ENCODE results near the gene FAM184B. TPM values are rescaled to one million over a fixed set of nuclear protein-coding genes. Genes with fewer than 3 reads are reported as not detected.
"Not testable (repeated sequence)": the region's sequence is repeated elsewhere in the genome, so short reads cannot be mapped to it uniquely, and the experiment has no call there.

Gene FAM184B
- total RNA-seq, 2 experiments from 2014 or later, result not detected

- H3K27ac Mint-ChIP-seq; H3K27me3 Mint-ChIP-seq; DNase-seq; H3K4me1 Mint-ChIP-seq; CTCF ChIA-PET; H3K4me3 Mint-ChIP-seq; H3K36me3 Mint-ChIP-seq (ENCODE audit: low read depth); H3K9me3 Mint-ChIP-seq; POLR2A ChIA-PET: not testable (repeated sequence)
Measured at GRCh38 chr4:17684648-17685047, 96.8 kb downstream of the FAM184B start.

- no peak for DNase-seq
- Mint-ChIP-seq H3K36me3 (ENCODE audit: low read depth) (no peaks in the 10 kb centered on the region), H3K9me3 (no peaks in the 10 kb centered on the region), H3K4me3 (no peak overlapping the region), H3K27ac (no peak overlapping the region), H3K4me1 (no peaks in the 10 kb centered on the region), H3K27me3 (peaks cover 2% of the 10 kb centered on the region)
- ChIA-PET CTCF (no interaction called here), POLR2A (no interaction called here)
Measured at GRCh38 chr4:17682222-17682566, 99.2 kb downstream of the FAM184B start.

GRCh38 chr4:17681281-17682221 lies 99.9 kb downstream of the FAM184B start:
- ChIA-PET POLR2A (no interaction called here), CTCF (no interaction called here)
- Mint-ChIP-seq H3K27me3 (peaks cover 2% of the 10 kb centered on the region), H3K36me3 (ENCODE audit: low read depth) (no peaks in the 10 kb centered on the region), H3K9me3 (no peaks in the 10 kb centered on the region), H3K27ac (no peak overlapping the region), H3K4me1 (no peaks in the 10 kb centered on the region), H3K4me3 (no peak overlapping the region)
- DNase-seq, result no peak

DNA sequence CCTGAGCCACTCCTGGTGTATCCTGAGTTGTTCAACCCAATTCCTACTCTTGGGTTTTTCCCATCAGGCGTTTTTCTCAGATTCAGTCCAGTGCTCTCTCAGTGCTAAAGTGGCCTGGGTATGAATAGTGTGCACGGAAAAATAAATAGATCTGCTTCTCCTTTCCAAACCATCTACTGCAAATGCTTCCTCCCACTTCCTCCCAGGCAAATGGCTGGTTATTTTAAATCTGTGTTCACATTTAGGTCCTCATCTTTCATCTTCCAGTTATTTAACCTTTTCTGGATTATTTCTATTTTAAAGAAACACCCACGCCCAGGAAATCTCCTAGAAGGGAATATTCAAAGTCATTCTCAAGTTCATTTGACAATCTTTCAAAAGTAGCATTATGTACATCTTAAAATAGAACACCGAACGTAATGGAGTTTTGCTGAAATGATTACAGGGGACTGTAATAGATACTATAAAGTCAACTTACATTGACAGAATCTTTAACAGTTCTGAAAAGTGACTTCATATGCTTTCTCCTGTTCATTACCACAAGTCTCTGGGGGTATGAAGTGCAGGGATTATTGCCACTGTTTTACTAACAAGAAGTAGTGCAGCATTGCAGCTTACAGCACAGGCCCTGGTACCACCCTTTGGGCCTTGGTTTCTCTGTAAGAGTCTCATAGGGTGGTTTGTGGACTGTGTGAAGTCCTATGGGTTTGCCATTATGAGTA lies 100.7 kb downstream of the FAM184B start:
- H3K4me3 Mint-ChIP-seq, result no peak overlapping the region
- ChIA-PET CTCF (no interaction called here), POLR2A (no interaction called here)
- no peak overlapping the region for H3K27ac Mint-ChIP-seq
- no peaks in the 10 kb centered on the region for H3K9me3 Mint-ChIP-seq
- H3K36me3 Mint-ChIP-seq (ENCODE audit: low read depth), result no peaks in the 10 kb centered on the region
- H3K4me1 Mint-ChIP-seq, result no peaks in the 10 kb centered on the region
- no peak for DNase-seq
- peaks cover 2% of the 10 kb centered on the region for H3K27me3 Mint-ChIP-seq

DNA sequence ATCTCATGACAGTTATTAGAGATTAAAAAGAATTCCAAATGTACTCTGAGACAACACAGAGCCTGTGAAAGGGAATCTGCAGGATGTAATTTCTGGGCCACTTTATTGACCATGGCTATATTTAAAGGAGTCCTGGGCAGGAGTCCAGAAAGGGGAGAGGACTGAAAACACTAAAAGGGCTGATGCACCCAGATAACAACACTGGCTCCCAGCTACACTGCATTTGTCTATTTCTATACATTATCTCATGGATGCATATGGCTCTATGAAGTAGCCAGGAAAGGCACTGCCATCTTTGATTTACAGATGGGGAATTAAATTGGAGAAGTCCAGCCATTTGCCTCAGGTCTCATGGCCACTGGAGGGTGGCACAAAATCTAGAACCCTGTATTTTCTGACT lies 111.0 kb downstream of the FAM184B start:
- Mint-ChIP-seq H3K4me3 (no peak overlapping the region), H3K4me1 (peaks cover 2% of the 10 kb centered on the region), H3K9me3 (peaks cover 5% of the 10 kb centered on the region), H3K36me3 (ENCODE audit: low read depth) (no peaks in the 10 kb centered on the region), H3K27me3 (peaks cover 30% of the 10 kb centered on the region), H3K27ac (no peak overlapping the region)
- POLR2A ChIA-PET, result no interaction called here
- CTCF ChIA-PET, result no interaction called here
- DNase-seq, result no peak

DNA sequence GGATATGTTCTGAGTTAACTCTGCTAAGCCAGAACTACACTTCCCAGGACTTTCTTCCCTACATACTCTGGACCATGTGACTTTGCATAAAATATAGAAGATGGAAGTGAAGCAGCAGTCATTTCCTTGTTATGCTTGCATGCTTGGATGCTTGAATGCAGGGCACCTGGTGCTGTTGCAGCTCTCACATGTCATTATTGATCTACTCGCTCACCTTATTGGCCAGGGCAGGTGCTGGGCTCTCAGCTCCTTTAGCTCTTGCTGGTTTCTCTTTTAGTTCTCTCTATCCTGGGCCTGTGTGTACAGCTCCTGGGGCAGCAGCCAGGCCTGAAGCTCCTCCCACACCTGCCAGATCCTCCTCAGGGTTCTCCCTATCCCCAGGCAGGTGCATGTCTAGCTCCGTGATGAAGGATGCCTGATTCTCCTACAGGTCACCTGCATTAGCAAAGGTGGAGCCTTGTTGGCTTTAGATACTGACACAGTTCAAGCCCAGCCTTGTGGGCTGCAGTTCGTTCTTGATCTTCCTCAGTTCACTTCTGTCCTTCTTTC lies 113.7 kb downstream of the FAM184B start:
- Mint-ChIP-seq H3K36me3 (ENCODE audit: low read depth) (no peaks in the 10 kb centered on the region), H3K4me1 (peaks cover 6% of the 10 kb centered on the region), H3K4me3 (no peak overlapping the region), H3K9me3 (peaks cover 5% of the 10 kb centered on the region), H3K27ac (no peak overlapping the region), H3K27me3 (peaks cover 24% of the 10 kb centered on the region)
- no peak for DNase-seq
- ChIA-PET CTCF (no interaction called here), POLR2A (no interaction called here)

- H3K4me1 Mint-ChIP-seq, result peaks cover 6% of the 10 kb centered on the region
- no peaks in the 10 kb centered on the region for H3K36me3 Mint-ChIP-seq (ENCODE audit: low read depth)
- CTCF ChIA-PET, result no interaction called here
Measured at GRCh38 chr4:17667253-17667652, 114.2 kb downstream of the FAM184B start.

GRCh38 chr4:17665852-17666251 lies 115.6 kb downstream of the FAM184B start:
- Mint-ChIP-seq H3K36me3 (ENCODE audit: low read depth) (no peaks in the 10 kb centered on the region), H3K9me3 (no peaks in the 10 kb centered on the region), H3K4me3 (no peak overlapping the region), H3K27me3 (peaks cover 11% of the 10 kb centered on the region), H3K4me1 (peaks cover 6% of the 10 kb centered on the region), H3K27ac (no peak overlapping the region)
- ChIA-PET POLR2A (no interaction called here), CTCF (no interaction called here)
- DNase-seq, result no peak

More at GRCh38 chr4:17667253-17667652, 114.2 kb downstream of the FAM184B start:
- Mint-ChIP-seq H3K27me3 (peaks cover 21% of the 10 kb centered on the region), H3K27ac (no peak overlapping the region), H3K9me3 (peaks cover 5% of the 10 kb centered on the region), H3K4me3 (no peak overlapping the region)
- POLR2A ChIA-PET, result no interaction called here
- DNase-seq, result no peak

DNA sequence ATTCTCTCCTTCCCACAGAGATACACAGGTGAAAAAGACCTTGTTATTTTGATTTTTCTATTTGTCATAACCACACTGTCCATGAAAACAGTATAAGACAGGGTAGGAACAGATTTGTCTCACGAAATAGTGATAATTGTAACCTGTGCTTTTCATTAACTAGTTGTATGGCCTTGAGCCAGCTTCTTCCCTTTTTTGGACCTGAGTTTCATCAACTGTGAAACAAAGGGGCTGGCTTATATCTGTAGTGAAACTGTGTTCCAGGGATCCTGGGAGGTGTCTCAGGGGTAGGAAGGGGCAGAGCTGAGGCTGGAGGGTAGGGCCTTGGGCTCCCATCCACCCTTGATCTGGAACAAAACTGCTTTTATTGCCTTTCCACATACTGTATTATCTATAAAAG lies 116.1 kb downstream of the FAM184B start:
- H3K4me3 Mint-ChIP-seq, result no peak overlapping the region
- DNase-seq, result no peak
- H3K36me3 Mint-ChIP-seq (ENCODE audit: low read depth), result no peaks in the 10 kb centered on the region
- H3K4me1 Mint-ChIP-seq, result peaks cover 6% of the 10 kb centered on the region
- H3K27me3 Mint-ChIP-seq, result peaks cover 9% of the 10 kb centered on the region
- POLR2A ChIA-PET, result no interaction called here
- H3K9me3 Mint-ChIP-seq, result no peaks in the 10 kb centered on the region
- no peak overlapping the region for H3K27ac Mint-ChIP-seq
- CTCF ChIA-PET, result no interaction called here

- Mint-ChIP-seq H3K4me3 (no peak overlapping the region), H3K27ac (no peak overlapping the region), H3K36me3 (ENCODE audit: low read depth) (no peaks in the 10 kb centered on the region), H3K4me1 (peaks cover 6% of the 10 kb centered on the region), H3K27me3 (peaks cover 6% of the 10 kb centered on the region), H3K9me3 (no peaks in the 10 kb centered on the region)
- no peak for DNase-seq
- POLR2A ChIA-PET, result no interaction called here
- CTCF ChIA-PET, result no interaction called here
Measured at GRCh38 chr4:17664755-17665154, 116.7 kb downstream of the FAM184B start.

DNA sequence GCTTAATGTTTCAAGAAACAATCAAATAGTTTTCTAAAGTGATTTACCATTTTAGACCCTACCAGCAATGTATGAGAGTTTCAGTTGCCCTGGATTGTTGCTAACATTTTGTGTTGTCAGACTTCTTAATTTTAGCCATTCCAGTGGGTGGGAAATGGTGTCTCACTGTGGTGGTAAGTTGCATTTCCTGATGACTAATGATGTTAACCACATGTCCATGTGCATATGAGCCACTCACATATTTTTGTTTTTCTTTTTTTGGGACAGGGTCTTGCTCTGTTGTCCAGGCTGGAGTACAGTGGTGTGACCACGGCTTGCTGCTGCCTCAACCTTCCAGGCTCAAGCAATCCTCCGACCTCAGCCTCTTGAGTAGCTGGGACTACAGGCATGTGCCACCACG lies 118.7 kb downstream of the FAM184B start:
- DNase-seq, result no peak
- H3K4me1 Mint-ChIP-seq, result peaks cover 6% of the 10 kb centered on the region
- no peak overlapping the region for H3K27ac Mint-ChIP-seq
- POLR2A ChIA-PET, result no interaction called here
- H3K36me3 Mint-ChIP-seq (ENCODE audit: low read depth), result no peaks in the 10 kb centered on the region
- CTCF ChIA-PET, result no interaction called here
- H3K4me3 Mint-ChIP-seq, result no peak overlapping the region
- H3K27me3 Mint-ChIP-seq, result peaks cover 2% of the 10 kb centered on the region
- H3K9me3 Mint-ChIP-seq, result no peaks in the 10 kb centered on the region

DNA sequence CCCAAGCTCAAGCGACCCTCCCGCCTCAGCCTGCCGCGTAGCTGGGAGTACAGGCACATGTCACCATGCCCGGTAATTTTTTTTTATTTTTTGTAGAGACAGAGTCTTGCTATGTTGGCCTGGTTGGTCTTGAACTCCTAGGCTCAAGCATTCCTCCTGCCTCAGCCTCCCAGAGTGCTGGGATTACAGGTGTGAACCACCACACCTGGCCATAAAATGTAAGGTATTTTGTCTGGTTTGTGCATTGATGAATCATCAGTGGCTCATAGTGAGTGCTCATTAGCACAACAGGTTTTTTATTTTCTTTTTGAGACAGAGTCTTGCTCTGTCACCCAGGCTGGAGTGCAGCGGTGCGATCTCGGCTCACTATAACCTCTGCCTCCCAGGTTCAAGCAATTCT lies 122.2 kb downstream of the FAM184B start:
- H3K27me3 Mint-ChIP-seq; H3K9me3 Mint-ChIP-seq; DNase-seq; H3K4me1 Mint-ChIP-seq; CTCF ChIA-PET; H3K36me3 Mint-ChIP-seq (ENCODE audit: low read depth); H3K27ac Mint-ChIP-seq; POLR2A ChIA-PET; H3K4me3 Mint-ChIP-seq: not testable (repeated sequence)

DNA sequence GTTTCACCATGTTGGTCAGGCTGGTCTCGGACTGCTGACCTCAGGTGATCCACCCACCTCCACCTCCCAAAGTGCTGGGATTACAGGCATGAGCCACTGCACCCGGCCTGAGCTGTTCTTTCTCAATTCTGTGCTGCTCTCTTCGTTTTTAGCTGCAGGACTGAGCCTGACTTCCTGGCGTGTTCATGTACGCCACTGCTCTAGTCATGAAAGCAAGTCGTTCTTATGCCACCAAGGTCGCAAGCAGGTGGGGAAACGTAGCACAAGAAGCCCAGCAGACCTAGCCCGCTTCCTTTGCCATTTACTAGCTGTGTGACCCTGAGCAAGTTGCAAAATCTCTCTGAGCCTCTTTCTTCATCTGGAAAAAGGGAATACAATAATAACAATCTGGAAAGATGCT lies 123.6 kb downstream of the FAM184B start:
- POLR2A ChIA-PET, result no interaction called here
- no peaks in the 10 kb centered on the region for H3K36me3 Mint-ChIP-seq (ENCODE audit: low read depth)
- no peak overlapping the region for H3K4me3 Mint-ChIP-seq
- no peaks in the 10 kb centered on the region for H3K9me3 Mint-ChIP-seq
- no peak overlapping the region for H3K27ac Mint-ChIP-seq
- H3K27me3 Mint-ChIP-seq, result no peaks in the 10 kb centered on the region
- H3K4me1 Mint-ChIP-seq, result no peaks in the 10 kb centered on the region
- CTCF ChIA-PET, result no interaction called here
- DNase-seq, result no peak
